Neural cell (in vitro differentiated cells): Measurements from ENCODE around the gene GABRD. TPM values are rescaled to one million over a fixed set of nuclear protein-coding genes. Genes with fewer than 3 reads are reported as not detected.

ENCODE experiments used
- H2AFZ ChIP-seq: fragments of 200-600, 300-800 bp; sonication (generic), shearing (Covaris generic); 2 replicates; pipeline ENCODE4 v1.6.0; 2014; ENCODE audit warnings: low read depth, mild to moderate bottlenecking, antibody characterized with exemption, low read length, moderate library complexity
- H3F3A ChIP-seq: fragments of 200-600 bp; shearing (Covaris generic); 2 replicates; pipeline ENCODE4 v1.6.1; 2016; ENCODE audit warnings: mild to moderate bottlenecking, moderate library complexity, mixed read lengths, antibody characterized with exemption, low read length; ENCODE audit not compliant: insufficient read depth, poor library complexity, severe bottlenecking
- H3K27ac ChIP-seq: fragments of 200-600, 300-800 bp; sonication (generic), shearing (Covaris generic); 2 replicates; pipeline ENCODE4 v1.5.1; 2014; ENCODE audit warnings: mild to moderate bottlenecking, low read length, moderate library complexity
- H3K27me3 ChIP-seq: fragments of 300-800, 200-600 bp; sonication (generic), shearing (Covaris generic); 2 replicates; pipeline ENCODE4 v1.6.0; 2014; ENCODE audit warnings: mild to moderate bottlenecking, low read depth, low read length, moderate library complexity; ENCODE audit not compliant: insufficient read depth
- H3K36me3 ChIP-seq: fragments of 300-800, 200-600 bp; sonication (generic), shearing (Covaris generic); 2 replicates; pipeline ENCODE4 v1.5.1; 2014; ENCODE audit warnings: mild to moderate bottlenecking, antibody characterized with exemption, low read length, moderate library complexity; ENCODE audit not compliant: insufficient read depth
- H3K4me2 ChIP-seq: fragments of 300-800, 200-600 bp; sonication (generic), shearing (Covaris generic); 2 replicates; pipeline ENCODE4 v1.6.0; 2014; ENCODE audit warnings: mild to moderate bottlenecking, low read length
- H3K4me3 ChIP-seq: fragments of 300-800, 200-600 bp; sonication (generic), shearing (Covaris generic); 2 replicates; pipeline ENCODE4 v1.5.1; 2014; ENCODE audit warnings: mild to moderate bottlenecking, low read length, moderate library complexity
- H3K79me2 ChIP-seq: fragments of 200-600 bp; shearing (Covaris generic); replicated peaks from 2 replicates; pipeline ENCODE4 v1.6.0; 2014; ENCODE audit warnings: mild to moderate bottlenecking, low read length, moderate library complexity; ENCODE audit not compliant: insufficient read depth
- H3K9ac ChIP-seq: fragments of 300-800, 200-600 bp; sonication (generic), shearing (Covaris generic); 2 replicates; pipeline ENCODE4 v1.6.1; 2016; ENCODE audit warnings: mild to moderate bottlenecking, low read length, mixed read lengths
- H3K9me2 ChIP-seq: fragments of 200-600 bp; shearing (Covaris generic); 2 replicates; pipeline ENCODE4 v1.6.1; 2016; ENCODE audit warnings: mild to moderate bottlenecking, low read length, mixed read lengths; ENCODE audit not compliant: insufficient read depth
- H3K9me3 ChIP-seq: fragments of 200-600, 300-800 bp; sonication (generic), shearing (Covaris generic); 2 replicates; pipeline ENCODE4 v1.6.1; 2016; ENCODE audit warnings: mild to moderate bottlenecking, mixed run types, low read length, moderate library complexity, mixed read lengths
- H4K20me1 ChIP-seq: fragments of 200-600 bp; shearing (Covaris generic); 2 replicates; pipeline ENCODE4 v1.6.1; 2016; ENCODE audit warnings: mild to moderate bottlenecking, mixed run types; ENCODE audit not compliant: insufficient read depth
- CTCF ChIP-seq: fragments of 450-650 bp; IDR thresholded peaks from 2 replicates; pipeline ENCODE4 v1.5.1; 2014; ENCODE audit warnings: antibody characterized with exemption, mild to moderate bottlenecking, moderate library complexity; ENCODE audit not compliant: poor library complexity, severe bottlenecking
- EP300 ChIP-seq: fragments of 450-650 bp; conservative IDR thresholded peaks from 2 replicates; pipeline ENCODE4 v1.6.1; 2014; ENCODE audit warnings: antibody characterized with exemption, mild to moderate bottlenecking, moderate library complexity; ENCODE audit not compliant: poor library complexity, severe bottlenecking
- EZH2 ChIP-seq: fragments of 200-600, 300-800 bp; shearing (Covaris generic), sonication (generic); IDR thresholded peaks from 2 replicates; pipeline ENCODE4 v1.6.1; 2014; ENCODE audit warnings: antibody characterized with exemption, low read length, borderline replicate concordance, mild to moderate bottlenecking; ENCODE audit not compliant: insufficient read depth, poor library complexity, severe bottlenecking
- MXI1 ChIP-seq: fragments of 450-650 bp; conservative IDR thresholded peaks from 2 replicates; pipeline ENCODE4 v1.6.1; 2014; ENCODE audit warnings: antibody characterized with exemption, mild to moderate bottlenecking; ENCODE audit not compliant: poor library complexity, severe bottlenecking
- POLR2AphosphoS5 ChIP-seq: IDR thresholded peaks from 2 replicates; pipeline ENCODE4 v1.6.1; 2012
- RAD21 ChIP-seq: fragments of 450-650 bp; conservative IDR thresholded peaks from 2 replicates; pipeline ENCODE4 v1.6.1; 2014; ENCODE audit warnings: antibody characterized with exemption, mild to moderate bottlenecking, moderate library complexity
- REST ChIP-seq: IDR thresholded peaks from 2 replicates; pipeline ENCODE4 v1.6.1; 2012; ENCODE audit warnings: borderline replicate concordance
- SMC3 ChIP-seq: fragments of 450-650 bp; conservative IDR thresholded peaks from 2 replicates; pipeline ENCODE4 v1.6.1; 2014; ENCODE audit warnings: antibody characterized with exemption, mild to moderate bottlenecking, moderate library complexity; ENCODE audit not compliant: poor library complexity
- TAF1 ChIP-seq: IDR thresholded peaks from 2 replicates; pipeline ENCODE4 v1.6.1; 2012; ENCODE audit warnings: low read depth
- polyA plus RNA-seq: library from polyadenylated mRNA; depleted of rRNA; stranded (reverse); fragments of >200 nt; gene quantifications from 2 replicates; pipeline ENCODE4 v1.2.3, GENCODE V29; 2014

GABRD gene
- polyA plus RNA-seq, 1 donor from 2014 or later: 0.85 TPM

- Histone ChIP-seq H3K36me3 (no peaks in the 10 kb centered on the region), H3K9me2 (no peaks in the 10 kb centered on the region), H3K79me2 (no peaks in the 10 kb centered on the region), H3K9me3 (no peaks in the 10 kb centered on the region), H3K27me3 (no peaks in the 10 kb centered on the region), H3K27ac (no peak overlapping the region), H4K20me1 (no peaks in the 10 kb centered on the region), H3K4me3 (no peak overlapping the region), H3F3A (no peaks in the 10 kb centered on the region), H3K4me2 (no peak overlapping the region), H2AFZ (no peak overlapping the region), H3K9ac (no peak overlapping the region)
- no peak for TF ChIP-seq REST
- no peak for TF ChIP-seq EP300
- TF ChIP-seq MXI1: no peak
- TF ChIP-seq SMC3: no peak
- TF ChIP-seq POLR2AphosphoS5: no peak
- TF ChIP-seq RAD21: no peak
- no peak for TF ChIP-seq EZH2
- TF ChIP-seq CTCF: no peak
- TF ChIP-seq TAF1: no peak
Measured at GRCh38 chr1:1971688-1972087, 47.5 kb upstream of the GABRD start.

GRCh38 chr1:1972976-1973715 lies 46.0 kb upstream of the GABRD start:
- H3K9ac ChIP-seq: no peak overlapping the region

More at GRCh38 chr1:1972976-1973715, 46.0 kb upstream of the GABRD start:
- Histone ChIP-seq H3K27me3 (no peaks in the 10 kb centered on the region), H3K4me3 (no peak overlapping the region), H3K4me2 (no peak overlapping the region), H3K9me3 (no peaks in the 10 kb centered on the region), H3F3A (no peaks in the 10 kb centered on the region), H2AFZ (no peak overlapping the region), H4K20me1 (no peaks in the 10 kb centered on the region), H3K79me2 (no peaks in the 10 kb centered on the region), H3K27ac (no peak overlapping the region), H3K36me3 (no peaks in the 10 kb centered on the region), H3K9me2 (no peaks in the 10 kb centered on the region)
- TF ChIP-seq POLR2AphosphoS5: no peak
- no peak for TF ChIP-seq MXI1
